HCT116 (cell line): ENCODE measurements around the gene GALM. TPM values are rescaled to one million over a fixed set of nuclear protein-coding genes. Genes with fewer than 3 reads are reported as not detected.

Source experiments
- ATAC-seq: fragments of 200-7000 bp; cut with Tn5 transposase; 2 replicates; pipeline ENCODE4 v1.9.1; 2020; ENCODE audit warnings: mild to moderate bottlenecking, moderate library complexity
- BruUV-seq: library from RNA; stranded (reverse); fragments of 400-500 nt; replicated peaks from 2 replicates; lab custom pipeline; 2021; lab: Mats Ljungman, UMichigan
- CTCF ChIA-PET: fragments of 300-600 bp; sonication (Branson Sonifier 250); formaldehyde crosslinking; loops from one replicate; lab custom pipeline; 2021; ENCODE audit warnings: antibody characterized with exemption; lab: Charles Lee
- POLR2A ChIA-PET: fragments of 300-600, 350-600 bp; sonication (Branson Sonifier 250); formaldehyde crosslinking; loops from one replicate; lab custom pipeline; 2021; ENCODE audit warnings: antibody characterized with exemption; lab: Charles Lee
- RAD21 ChIA-PET, 2 experiments: fragments of 300-600 bp; sonication (Branson Sonifier 250); formaldehyde crosslinking; loops; one replicate each; lab custom pipeline; 2023; ENCODE audit warnings: low total read pairs in 2 of 2; ENCODE audit not compliant: uncharacterized antibody in 2 of 2, unreplicated experiment in 2 of 2, low non-redundant PET in 1 of 2; lab: Charles Lee
- DNase-seq: peaks from one replicate; pipeline ENCODE4 v3.0.0-alpha.2; 2010; ENCODE audit warnings: low read depth, low spot score
- H2AFZ ChIP-seq: fragments of 200-600 bp; shearing (Covaris generic), sonication (generic); 2 replicates; pipeline ENCODE4 v1.6.1; 2017; ENCODE audit warnings: low read depth, mixed run types, mixed read lengths, antibody characterized with exemption, low read length; ENCODE audit not compliant: poor library complexity, severe bottlenecking
- H3K27ac ChIP-seq: 2 replicates; pipeline ENCODE4 v1.5.1; 2012; ENCODE audit warnings: low read depth, low read length
- H3K27me3 ChIP-seq: fragments of 200-600 bp; sonication (generic); 2 replicates; pipeline ENCODE4 v1.6.1; 2016; ENCODE audit warnings: mixed run types, low read length, mixed read lengths; ENCODE audit not compliant: insufficient read depth
- H3K36me3 ChIP-seq, 2 experiments: fragments of 200-500 bp in 1 of 2; fragments of 200-600 bp in 1 of 2; sonication (Bioruptor generic) in 1 of 2; sonication (generic) in 1 of 2; 2 replicates each; pipeline versions ENCODE4 v1.5.1 to v1.6.1; 2014 to 2016; ENCODE audit warnings: low read length in 2 of 2, inconsistent platforms in 1 of 2, mixed read lengths in 1 of 2, mixed run types in 1 of 2; ENCODE audit not compliant: insufficient read depth in 2 of 2, control insufficient read depth in 1 of 2
- H3K4me1 ChIP-seq, 2 experiments: fragments of 200-600 bp in 1 of 2; sonication (generic) in 1 of 2; 2 replicates each; pipeline versions ENCODE4 v1.5.1 to v1.6.1; 2012 to 2017; ENCODE audit warnings: low read length in 2 of 2, inconsistent platforms in 1 of 2, mild to moderate bottlenecking in 1 of 2, mixed read lengths in 1 of 2, mixed run types in 1 of 2, moderate library complexity in 1 of 2; ENCODE audit not compliant: insufficient read depth in 2 of 2, control insufficient read depth in 1 of 2
- H3K4me2 ChIP-seq: fragments of 200-600 bp; sonication (generic); 2 replicates; pipeline ENCODE4 v1.6.1; 2017; ENCODE audit warnings: mixed run types, low read length, mixed read lengths
- H3K4me3 ChIP-seq, 2 experiments: fragments of 200-600 bp in 1 of 2; sonication (generic) in 1 of 2; replicated peaks in 1 of 2; 2 replicates each; pipeline ENCODE4 v1.5.1; 2011 to 2016; ENCODE audit warnings: low read length in 2 of 2, control low read depth in 1 of 2, low read depth in 1 of 2, mild to moderate bottlenecking in 1 of 2, mixed read lengths in 1 of 2, mixed run types in 1 of 2
- H3K79me2 ChIP-seq: fragments of 200-600 bp; sonication (generic); 2 replicates; pipeline ENCODE4 v1.6.1; 2017; ENCODE audit warnings: mild to moderate bottlenecking, mixed run types, low read length, moderate library complexity, mixed read lengths; ENCODE audit not compliant: insufficient read depth
- H3K9ac ChIP-seq: fragments of 200-600 bp; sonication (generic); 2 replicates; pipeline ENCODE4 v1.6.1; 2016; ENCODE audit warnings: low read length, mixed read lengths
- H3K9me2 ChIP-seq: fragments of 200-600 bp; sonication (generic), shearing (Covaris generic); 2 replicates; pipeline ENCODE4 v1.6.1; 2017; ENCODE audit warnings: mixed run types, mild to moderate bottlenecking, moderate library complexity; ENCODE audit not compliant: insufficient read depth
- H3K9me3 ChIP-seq, 2 experiments: fragments of 200-500 bp in 1 of 2; fragments of 200-600 bp in 1 of 2; sonication (Bioruptor generic) in 1 of 2; sonication (generic) in 1 of 2; 2 replicates each; pipeline ENCODE4 v1.6.1; 2014 to 2017; ENCODE audit warnings: low read length in 2 of 2, mixed read lengths in 2 of 2, inconsistent platforms in 1 of 2, low read depth in 1 of 2, mild to moderate bottlenecking in 1 of 2, mixed run types in 1 of 2, moderate library complexity in 1 of 2; ENCODE audit not compliant: control insufficient read depth in 1 of 2, insufficient read depth in 1 of 2
- H4K20me1 ChIP-seq: fragments of 200-600 bp; sonication (generic), shearing (Covaris generic); 2 replicates; pipeline ENCODE4 v1.6.1; 2017; ENCODE audit warnings: mixed run types, mild to moderate bottlenecking, moderate library complexity; ENCODE audit not compliant: insufficient read depth
- ATF3 ChIP-seq: IDR thresholded peaks from 2 replicates; pipeline ENCODE4 v1.6.1; 2012
- CEBPB ChIP-seq: IDR thresholded peaks from 2 replicates; pipeline ENCODE4 v1.6.1; 2012; ENCODE audit warnings: low read depth
- ELF1 ChIP-seq: IDR thresholded peaks from 2 replicates; pipeline ENCODE4 v1.6.1; 2012; ENCODE audit warnings: low read depth, borderline replicate concordance
- EZH2phosphoT487 ChIP-seq: fragments of 200-600 bp; IDR thresholded peaks from 2 replicates; pipeline ENCODE4 v1.6.1; 2018; ENCODE audit warnings: antibody characterized with exemption, borderline replicate concordance
- FOSL1 ChIP-seq: IDR thresholded peaks from 2 replicates; pipeline ENCODE4 v1.6.1; 2012; ENCODE audit warnings: low read depth
- JUND ChIP-seq: IDR thresholded peaks from 2 replicates; pipeline ENCODE4 v1.6.1; 2012
- POLR2A ChIP-seq: IDR thresholded peaks from 2 replicates; pipeline ENCODE4 v1.7.0; 2011; ENCODE audit warnings: borderline replicate concordance; ENCODE audit not compliant: insufficient read depth, insufficient read length; ENCODE audit errors: extremely low read depth
- POLR2AphosphoS5 ChIP-seq: IDR thresholded peaks from 2 replicates; pipeline ENCODE4 v1.6.1; 2011; ENCODE audit warnings: mild to moderate bottlenecking, low read depth, low read length, moderate library complexity
- SP1 ChIP-seq: IDR thresholded peaks from 2 replicates; pipeline ENCODE4 v1.6.1; 2012; ENCODE audit warnings: low read depth
- SRF ChIP-seq: IDR thresholded peaks from 2 replicates; pipeline ENCODE4 v1.6.1; 2012; ENCODE audit warnings: low read depth
- TCF7L2 ChIP-seq: IDR thresholded peaks from 2 replicates; pipeline ENCODE4 v1.7.0; 2011; ENCODE audit warnings: borderline replicate concordance, inconsistent platforms; ENCODE audit not compliant: insufficient read depth, insufficient read length; ENCODE audit errors: extremely low read depth
- YY1 ChIP-seq: IDR thresholded peaks from 2 replicates; pipeline ENCODE4 v1.6.1; 2011; ENCODE audit warnings: low read length, low read depth, moderate library complexity, mild to moderate bottlenecking; ENCODE audit not compliant: insufficient replicate concordance; ENCODE audit errors: extremely low read depth
- ZFX ChIP-seq: fragments of 450-650 bp; IDR thresholded peaks from 2 replicates; pipeline ENCODE4 v1.6.1; 2017
- ZNF274 ChIP-seq: fragments of 200-500 bp; sonication (Bioruptor generic); IDR thresholded peaks from 2 replicates; pipeline ENCODE4 v1.6.1; 2014; ENCODE audit warnings: mild to moderate bottlenecking, low read depth, low read length, inconsistent platforms
- intact Hi-C: fragments of 100-400 bp; cut with micrococcal nuclease; formaldehyde crosslinking; loops from 2 replicates; pipeline ENCODE4 v1.10.0; 2022
- total RNA-seq: library from RNA; stranded (reverse); gene quantifications from one replicate; pipeline ENCODE4 v1.2.1, GENCODE V29; 2021; ENCODE audit not compliant: unreplicated experiment
- TF ChIP-seq, protein P1 (sequence below): IDR thresholded peaks from 2 replicates; pipeline ENCODE4 v1.6.1; 2012
- TF ChIP-seq, protein P2 (sequence below), 3 experiments: fragments of 200-600 bp in 1 of 3; sonication (generic) in 1 of 3; IDR thresholded peaks in 2 of 3; conservative IDR thresholded peaks in 1 of 3; 2 replicates each; pipeline ENCODE4 v1.5.1; 2012 to 2017; ENCODE audit warnings: low read depth in 2 of 3, low read length in 2 of 3, antibody characterized with exemption in 1 of 3, borderline replicate concordance in 1 of 3, control low read depth in 1 of 3, mild to moderate bottlenecking in 1 of 3, mixed read lengths in 1 of 3, mixed run types in 1 of 3, moderate library complexity in 1 of 3; ENCODE audit not compliant: insufficient read depth in 1 of 3

The GALM gene
- total RNA-seq, 1 experiment from 2014 or later, result 10.2 TPM

- no peaks in the 10 kb centered on the region for H3K36me3 ChIP-seq
Observed at GRCh38 chr2:38763228-38763627, 97.3 kb downstream of the GALM start.

More at GRCh38 chr2:38763228-38763627, 97.3 kb downstream of the GALM start:
- Histone ChIP-seq H3K27me3 (no peaks in the 10 kb centered on the region), H4K20me1 (no peaks in the 10 kb centered on the region), H2AFZ (no peak overlapping the region), H3K4me2 (no peak overlapping the region), H3K79me2 (no peaks in the 10 kb centered on the region), H3K27ac (no peak overlapping the region), H3K9ac (no peak overlapping the region), H3K4me1 (no peaks in the 10 kb centered on the region), H3K4me3 (no peak overlapping the region), H3K9me2 (no peaks in the 10 kb centered on the region)
- ChIA-PET POLR2A (interaction anchor here (1.6 kb wide), 1 partner anchor 12 kb away, joined by 8 read pairs; the partner anchor contains the start of gene SRSF7), CTCF (no interaction called here)
- intact Hi-C loops, result no loop called here
- ATAC-seq, result no peak
- TF ChIP-seq ZFX (no peak), ELF1 (no peak), SRF (no peak), CEBPB (no peak), ATF3 (no peak), YY1 (no peak), POLR2A (no peak), TCF7L2 (no peak), ZNF274 (no peak), FOSL1 (no peak), POLR2AphosphoS5 (no peak), JUND (no peak), EZH2phosphoT487 (no peak), SP1 (no peak)
- TF ChIP-seq, protein P1, sequence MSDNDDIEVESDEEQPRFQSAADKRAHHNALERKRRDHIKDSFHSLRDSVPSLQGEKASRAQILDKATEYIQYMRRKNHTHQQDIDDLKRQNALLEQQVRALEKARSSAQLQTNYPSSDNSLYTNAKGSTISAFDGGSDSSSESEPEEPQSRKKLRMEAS, result no peak
- TF ChIP-seq, protein P2, sequence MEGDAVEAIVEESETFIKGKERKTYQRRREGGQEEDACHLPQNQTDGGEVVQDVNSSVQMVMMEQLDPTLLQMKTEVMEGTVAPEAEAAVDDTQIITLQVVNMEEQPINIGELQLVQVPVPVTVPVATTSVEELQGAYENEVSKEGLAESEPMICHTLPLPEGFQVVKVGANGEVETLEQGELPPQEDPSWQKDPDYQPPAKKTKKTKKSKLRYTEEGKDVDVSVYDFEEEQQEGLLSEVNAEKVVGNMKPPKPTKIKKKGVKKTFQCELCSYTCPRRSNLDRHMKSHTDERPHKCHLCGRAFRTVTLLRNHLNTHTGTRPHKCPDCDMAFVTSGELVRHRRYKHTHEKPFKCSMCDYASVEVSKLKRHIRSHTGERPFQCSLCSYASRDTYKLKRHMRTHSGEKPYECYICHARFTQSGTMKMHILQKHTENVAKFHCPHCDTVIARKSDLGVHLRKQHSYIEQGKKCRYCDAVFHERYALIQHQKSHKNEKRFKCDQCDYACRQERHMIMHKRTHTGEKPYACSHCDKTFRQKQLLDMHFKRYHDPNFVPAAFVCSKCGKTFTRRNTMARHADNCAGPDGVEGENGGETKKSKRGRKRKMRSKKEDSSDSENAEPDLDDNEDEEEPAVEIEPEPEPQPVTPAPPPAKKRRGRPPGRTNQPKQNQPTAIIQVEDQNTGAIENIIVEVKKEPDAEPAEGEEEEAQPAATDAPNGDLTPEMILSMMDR (IDR thresholded peaks at IDR 0.05 in 2 of 3, conservative IDR thresholded peaks at IDR 0.05 in 1 of 3; ENCODE audit: borderline replicate concordance in 1 of 3, insufficient read depth in 1 of 3, low read depth in 2 of 3, low read length in 2 of 3), result no peak
- TF ChIP-seq, all 23 proteins: peak for 0
- no peaks in the 10 kb centered on the region for H3K9me3 ChIP-seq
- RAD21 ChIA-PET, result no interaction called here
- DNase-seq, result no peak
- BruUV-seq, result no TSS peak
